K562 (cell line): ENCODE measurements around the gene FDX2. TPM values are rescaled to one million over a fixed set of nuclear protein-coding genes. Genes with fewer than 3 reads are reported as not detected.

Source experiments
- FOS ChIP-seq: IDR thresholded peaks from 3 replicates; pipeline ENCODE4 v1.6.1; 2011; ENCODE audit not compliant: insufficient read length; ENCODE audit errors: extremely low read depth
- FOXA3 ChIP-seq, 2 experiments: fragments of 450-650 bp in 1 of 2; sonication (generic) in 1 of 2; formaldehyde crosslinking; IDR thresholded peaks in 1 of 2; conservative IDR thresholded peaks in 1 of 2; 2 replicates each; pipeline versions ENCODE4 v1.4.0 to v1.8.0; 2020 to 2022; ENCODE audit warnings: mild to moderate bottlenecking in 2 of 2, missing genetic modification reagents in 1 of 2
- MEF2A ChIP-seq: IDR thresholded peaks from 2 replicates; pipeline ENCODE4 v1.6.1; 2011; ENCODE audit warnings: low read depth, mild to moderate bottlenecking, low read length, moderate library complexity; ENCODE audit not compliant: control insufficient read depth
- NCOA1 ChIP-seq: fragments of 450-650 bp; IDR thresholded peaks from 2 replicates; pipeline ENCODE4 v1.6.1; 2016; ENCODE audit warnings: low read depth
- PHF8 ChIP-seq: fragments of 200-600 bp; sonication (generic); IDR thresholded peaks from 2 replicates; pipeline ENCODE4 v1.6.1; 2012; ENCODE audit warnings: mixed run types, mild to moderate bottlenecking, inconsistent platforms, low read length, moderate library complexity, borderline replicate concordance
- ZBTB11 ChIP-seq, 3 experiments: fragments of 200-800 bp in 1 of 3; fragments of 250-450 bp in 1 of 3; fragments of 450-650 bp in 1 of 3; sonication (Bioruptor Pico) in 1 of 3; sonication (Bioruptor generic) in 1 of 3; formaldehyde crosslinking in 1 of 3; IDR thresholded peaks; 2 replicates each; pipeline versions ENCODE4 v1.6.1 to v1.8.0; 2016 to 2022; ENCODE audit warnings: mild to moderate bottlenecking in 2 of 3, missing genetic modification characterization in 2 of 3, missing compliant biosample characterization in 1 of 3, moderate library complexity in 1 of 3
- ZBTB17 ChIP-seq: fragments of 450-650 bp; formaldehyde crosslinking; IDR thresholded peaks from 2 replicates; pipeline ENCODE4 v1.4.0; 2020; ENCODE audit warnings: mild to moderate bottlenecking
- ZBTB40 ChIP-seq, 2 experiments: fragments of 450-650 bp in 1 of 2; sonication (generic) in 1 of 2; formaldehyde crosslinking in 1 of 2; IDR thresholded peaks; 2 replicates each; pipeline versions ENCODE4 v1.7.1 to v1.9.0; 2016 to 2022; ENCODE audit warnings: inconsistent platforms in 1 of 2, mild to moderate bottlenecking in 1 of 2, missing genetic modification reagents in 1 of 2
- polyA plus RNA-seq, 8 experiments: library from polyadenylated mRNA; depleted of rRNA in 4 of 8; stranded (reverse) in 5 of 8; unstranded in 3 of 8; fragments of >200 nt; fragmentation: Nextera tagmentation in 2 of 8; fragmentation: Illumina TruSeq in 1 of 8; extraction: Ambion mirVana in 2 of 8; extraction: Trizol in 1 of 8; gene quantifications; 2 replicates each; pipeline versions ENCODE4 v1.2.1 to v1.2.3, GENCODE V29; 2011 to 2014; ENCODE audit warnings: inconsistent platforms in 1 of 8, missing spikeins in 1 of 8
- total RNA-seq, 7 experiments: library from RNA; depleted of rRNA in 6 of 7; stranded (reverse); fragments of >200 nt in 6 of 7; fragmentation: Illumina TruSeq in 2 of 7; extraction: Trizol in 2 of 7; gene quantifications; 2 replicates each; pipeline versions ENCODE4 v1.2.1 to v1.2.3, GENCODE V29; 2011 to 2021; ENCODE audit warnings: low replicate concordance in 1 of 7
- TF ChIP-seq, protein P1 (sequence below), 2 experiments: fragments of 150-350 bp in 1 of 2; IDR thresholded peaks; 2 replicates each; pipeline ENCODE4 v1.6.1; 2012 to 2016; ENCODE audit warnings: low read depth in 2 of 2, low read length in 2 of 2, mild to moderate bottlenecking in 1 of 2, moderate library complexity in 1 of 2

FDX2 gene
- total and polyA plus RNA-seq, 9 of the 15 experiments (the other 6 are each of a cell fraction or from before 2014, with no cell fraction given), result 2.5 to 49.8 (median 29.7) TPM

DNA sequence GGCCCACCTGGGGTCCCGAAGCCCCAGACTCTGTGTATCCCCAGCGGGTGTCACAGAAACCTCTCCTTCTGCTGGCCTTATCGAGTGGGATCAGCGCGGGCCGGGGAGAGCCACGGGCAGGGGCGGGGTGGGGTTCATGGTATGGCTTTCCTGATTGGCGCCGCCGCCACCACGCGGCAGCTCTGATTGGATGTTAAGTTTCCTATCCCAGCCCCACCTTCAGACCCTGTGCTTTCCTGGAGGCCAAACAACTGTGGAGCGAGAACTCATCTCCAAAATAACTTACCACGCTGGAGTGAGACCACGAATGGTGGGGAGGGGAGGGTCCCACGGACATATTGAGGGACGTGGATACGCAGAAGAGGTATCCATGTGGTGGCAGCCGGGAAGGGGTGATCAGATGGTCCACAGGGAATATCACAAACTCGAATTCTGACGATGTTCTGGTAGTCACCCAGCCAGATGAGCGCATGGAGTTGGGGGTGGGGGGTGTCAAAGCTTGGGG is 27.1 kb downstream of the FDX2 start (continued):
- no peak for TF ChIP-seq ZBTB11 (CRISPR knock-in tag; IDR thresholded peaks at IDR 0.05)
- TF ChIP-seq ZBTB40 (IDR thresholded peaks at IDR 0.05), result 0 out of 2 replicates have a peak, but pooled peaks have one; percentile 27
- TF ChIP-seq ZBTB40 (CRISPR knock-in tag; IDR thresholded peaks at IDR 0.05), result no peak
- TF ChIP-seq, protein P1, sequence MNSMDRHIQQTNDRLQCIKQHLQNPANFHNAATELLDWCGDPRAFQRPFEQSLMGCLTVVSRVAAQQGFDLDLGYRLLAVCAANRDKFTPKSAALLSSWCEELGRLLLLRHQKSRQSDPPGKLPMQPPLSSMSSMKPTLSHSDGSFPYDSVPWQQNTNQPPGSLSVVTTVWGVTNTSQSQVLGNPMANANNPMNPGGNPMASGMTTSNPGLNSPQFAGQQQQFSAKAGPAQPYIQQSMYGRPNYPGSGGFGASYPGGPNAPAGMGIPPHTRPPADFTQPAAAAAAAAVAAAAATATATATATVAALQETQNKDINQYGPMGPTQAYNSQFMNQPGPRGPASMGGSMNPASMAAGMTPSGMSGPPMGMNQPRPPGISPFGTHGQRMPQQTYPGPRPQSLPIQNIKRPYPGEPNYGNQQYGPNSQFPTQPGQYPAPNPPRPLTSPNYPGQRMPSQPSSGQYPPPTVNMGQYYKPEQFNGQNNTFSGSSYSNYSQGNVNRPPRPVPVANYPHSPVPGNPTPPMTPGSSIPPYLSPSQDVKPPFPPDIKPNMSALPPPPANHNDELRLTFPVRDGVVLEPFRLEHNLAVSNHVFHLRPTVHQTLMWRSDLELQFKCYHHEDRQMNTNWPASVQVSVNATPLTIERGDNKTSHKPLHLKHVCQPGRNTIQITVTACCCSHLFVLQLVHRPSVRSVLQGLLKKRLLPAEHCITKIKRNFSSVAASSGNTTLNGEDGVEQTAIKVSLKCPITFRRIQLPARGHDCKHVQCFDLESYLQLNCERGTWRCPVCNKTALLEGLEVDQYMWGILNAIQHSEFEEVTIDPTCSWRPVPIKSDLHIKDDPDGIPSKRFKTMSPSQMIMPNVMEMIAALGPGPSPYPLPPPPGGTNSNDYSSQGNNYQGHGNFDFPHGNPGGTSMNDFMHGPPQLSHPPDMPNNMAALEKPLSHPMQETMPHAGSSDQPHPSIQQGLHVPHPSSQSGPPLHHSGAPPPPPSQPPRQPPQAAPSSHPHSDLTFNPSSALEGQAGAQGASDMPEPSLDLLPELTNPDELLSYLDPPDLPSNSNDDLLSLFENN (IDR thresholded peaks at IDR 0.05; ENCODE audit: low read depth in 2 of 2, low read length in 2 of 2), result no peak
- TF ChIP-seq MEF2A, result no peak
- TF ChIP-seq NCOA1, result no peak
- no peak for TF ChIP-seq FOXA3 (CRISPR knock-in tag; conservative IDR thresholded peaks at IDR 0.05 in 1 of 2, IDR thresholded peaks at IDR 0.05 in 1 of 2)
- no peak for TF ChIP-seq ZBTB17 (CRISPR knock-in tag)
- peak; percentile 73 for TF ChIP-seq FOS
- TF ChIP-seq PHF8, result peak; percentile 43; the same call in 1 of the 2 replicates
